AG04449 (cell line): ENCODE results near the gene CARS1.

Experiments used
- CTCF ChIA-PET: fragments of 350-600 bp; formaldehyde crosslinking; extraction: SDS; loops from one replicate; lab custom pipeline; 2021; ENCODE audit warnings: antibody characterized with exemption; lab: Yijun Ruan, JAX
- POLR2A ChIA-PET: fragments of 400-600, 350-600 bp; formaldehyde crosslinking; extraction: SDS; loops from one replicate; lab custom pipeline; 2020; ENCODE audit warnings: antibody characterized with exemption, inconsistent platforms; lab: Yijun Ruan, JAX
- DNase-seq: peaks from one replicate; pipeline ENCODE4 v3.0.0-alpha.2; 2010; ENCODE audit warnings: low read depth, low spot score
- H3K4me3 ChIP-seq: 2 replicates; pipeline ENCODE4 v1.5.1; 2011; ENCODE audit warnings: low read depth, mild to moderate bottlenecking, control low read depth, low read length
- CTCF ChIP-seq: IDR thresholded peaks from one replicate; pipeline ENCODE4 v1.5.1; 2011; ENCODE audit warnings: mild to moderate bottlenecking, moderate library complexity, low read length, control low read depth, inconsistent platforms; ENCODE audit not compliant: insufficient read depth; ENCODE audit errors: missing control alignments

The CARS1 gene

GRCh38 chr11:2999464-2999998 is 57.7 kb downstream of the CARS1 start:
- H3K4me3 ChIP-seq, result no peak overlapping the region

GRCh38 chr11:2998073-2998850 is 59.0 kb downstream of the CARS1 start:
- no peak overlapping the region for H3K4me3 ChIP-seq
- ChIA-PET CTCF (interaction anchor here (1.0 to 2.8 kb wide), 4 partner anchors 10 to 93 kb away, joined by 3 to 10 read pairs (median 6); no protein-coding TSS in a partner anchor), POLR2A (no interaction called here)
- DNase-seq, result no peak
- no peak for TF ChIP-seq CTCF

More at GRCh38 chr11:2999464-2999998, 57.7 kb downstream of the CARS1 start:
- TF ChIP-seq CTCF, result no peak
- CTCF ChIA-PET, result interaction anchor here (1.4 kb wide), 1 partner anchor 28 kb away, joined by 3 read pairs; no protein-coding TSS in a partner anchor
- POLR2A ChIA-PET, result interaction anchor here (1.7 kb wide), 1 partner anchor 14 kb away, joined by 4 read pairs; no protein-coding TSS in a partner anchor
- no peak for DNase-seq

- CTCF ChIA-PET, result interaction anchor here (1.0 to 2.8 kb wide), 4 partner anchors 10 to 94 kb away, joined by 3 to 10 read pairs (median 6); no protein-coding TSS in a partner anchor
Observed at GRCh38 chr11:2997406-2997805, 59.8 kb downstream of the CARS1 start.

GRCh38 chr11:2996976-2997375 is 60.2 kb downstream of the CARS1 start:
- POLR2A ChIA-PET, result interaction anchor here (0.8 kb wide), 1 partner anchor 51 kb away, joined by 3 read pairs; no protein-coding TSS in a partner anchor
- no peak overlapping the region for H3K4me3 ChIP-seq
- no peak for DNase-seq
- no peak for TF ChIP-seq CTCF
- CTCF ChIA-PET, result interaction anchor here (1.8 to 2.8 kb wide), 2 partner anchors 11 to 94 kb away, joined by 8 to 10 read pairs; no protein-coding TSS in a partner anchor

More at GRCh38 chr11:2997406-2997805, 59.8 kb downstream of the CARS1 start:
- no peak for DNase-seq
- POLR2A ChIA-PET, result interaction anchor here (0.8 kb wide), 1 partner anchor 51 kb away, joined by 3 read pairs; no protein-coding TSS in a partner anchor
- no peak for TF ChIP-seq CTCF
- H3K4me3 ChIP-seq, result no peak overlapping the region

GRCh38 chr11:2995893-2996554 is 61.2 kb downstream of the CARS1 start:
- ChIA-PET POLR2A (no interaction called here), CTCF (interaction anchor here (1.5 to 2.8 kb wide), 2 partner anchors 67 to 95 kb away, joined by 3 to 10 read pairs; partner anchors contain the start of gene PHLDA2)
- no peak for DNase-seq
- TF ChIP-seq CTCF, result no peak
- no peak overlapping the region for H3K4me3 ChIP-seq
